Uterus (tissue), 4 donors: ENCODE results near the gene RUNDC3A. TPM values are rescaled to one million over a fixed set of nuclear protein-coding genes. Genes with fewer than 3 reads are reported as not detected.

Experiments
- DNase-seq, 2 donors: peaks; one replicate each; pipeline ENCODE4 v3.0.0-alpha.2; 2019 to 2020
- H3K27ac ChIP-seq, 2 donors: fragments of 200-600 bp; sonication (generic); 1 replicate in 1 of 2; 2 replicates in 1 of 2; pipeline ENCODE4 v1.5.1; 2016 to 2018
- H3K27me3 ChIP-seq, 2 donors: fragments of 200-600 bp; sonication (generic); one replicate each; pipeline ENCODE4 v1.5.1; 2018 to 2019; ENCODE audit warnings: control low read depth in 1 of 2
- H3K36me3 ChIP-seq, 2 donors: fragments of 200-600 bp; sonication (generic); one replicate each; pipeline ENCODE4 v1.5.1; 2019; ENCODE audit warnings: control low read depth in 1 of 2
- H3K4me1 ChIP-seq, 2 donors: fragments of 200-600 bp; sonication (generic); one replicate each; pipeline ENCODE4 v1.5.1; 2018 to 2019; ENCODE audit warnings: control low read depth in 1 of 2
- H3K4me3 ChIP-seq, 2 donors: fragments of 200-600 bp; sonication (generic); 1 replicate in 1 of 2; 2 replicates in 1 of 2; pipeline ENCODE4 v1.5.1; 2018 to 2019; ENCODE audit warnings: mild to moderate bottlenecking in 1 of 2
- H3K9me3 ChIP-seq, 2 donors: fragments of 200-600 bp; sonication (generic); one replicate each; pipeline ENCODE4 v1.5.1; 2019; ENCODE audit warnings: control low read depth in 1 of 2
- CTCF ChIP-seq, 4 experiments: fragments of 200-600 bp in 2 of 4; fragments of 450-650 bp in 2 of 4; sonication (generic) in 2 of 4; IDR thresholded peaks; one replicate each; pipeline ENCODE4 v1.5.1; 2016 to 2019; ENCODE audit warnings: antibody characterized with exemption in 4 of 4, mild to moderate bottlenecking in 2 of 4, moderate library complexity in 1 of 4
- POLR2A ChIP-seq, 2 donors: fragments of 450-650 bp; IDR thresholded peaks; one replicate each; pipeline ENCODE4 v1.6.1; 2016; ENCODE audit warnings: antibody characterized with exemption in 2 of 2, mild to moderate bottlenecking in 1 of 2, moderate library complexity in 1 of 2
- intact Hi-C: fragments of 100-400 bp; cut with DNase I; formaldehyde crosslinking; loops from one replicate; pipeline ENCODE4 v1.15.1; 2023; ENCODE audit warnings: low total_unique reads
- total RNA-seq, 4 donors: library from RNA; depleted of rRNA in 3 of 4; stranded (reverse); fragments of >200 nt in 3 of 4; gene quantifications; one replicate each; pipeline versions ENCODE4 v1.1.0 to v1.2.4, GENCODE V29; 2014 to 2023
- donor health status: DM: yes; HTN: yes; CAD: no.

Gene RUNDC3A
- total RNA-seq, 4 donors from 2014 or later: 0.69 TPM; not detected in 3

- H3K4me3 ChIP-seq: no peak overlapping the region
- no peak for DNase-seq
- intact Hi-C loops: no loop called here
Measured at GRCh38 chr17:44348988-44349364, 40.6 kb downstream of the RUNDC3A start.

DNA sequence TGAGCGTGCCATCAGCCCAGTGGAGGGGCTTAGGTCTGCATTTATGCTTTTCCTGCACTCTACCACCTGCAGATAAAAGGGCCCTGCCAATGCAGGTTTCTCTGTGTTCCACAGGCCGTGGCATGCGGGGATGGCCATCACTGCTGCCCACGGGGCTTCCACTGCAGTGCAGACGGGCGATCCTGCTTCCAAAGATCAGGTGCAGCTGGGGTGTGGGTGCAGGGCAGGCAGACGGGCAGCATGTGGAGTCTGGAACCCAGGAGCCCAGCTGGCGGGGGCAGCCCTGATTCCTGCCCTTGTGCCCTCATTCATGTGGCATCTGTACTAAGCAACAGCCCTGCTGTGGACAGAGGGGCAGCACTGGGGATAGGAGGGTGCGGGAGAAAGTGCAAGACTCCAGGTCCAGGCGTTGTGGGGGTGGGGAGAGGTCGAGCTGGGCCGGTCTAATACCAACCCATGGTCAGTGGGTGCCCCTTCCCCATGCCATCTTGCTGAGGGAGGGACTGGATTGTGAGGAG is 41.2 kb downstream of the RUNDC3A start:
- no peaks in the 10 kb centered on the region for H3K36me3 ChIP-seq
- DNase-seq: no peak

More at GRCh38 chr17:44348988-44349364, 40.6 kb downstream of the RUNDC3A start:
- no peaks in the 10 kb centered on the region for H3K36me3 ChIP-seq
- no peak for TF ChIP-seq CTCF (IDR thresholded peaks at IDR 0.05)
- no peak for TF ChIP-seq POLR2A (IDR thresholded peaks at IDR 0.05)
- no peaks in the 10 kb centered on the region for H3K27me3 ChIP-seq
- H3K27ac ChIP-seq: no peak overlapping the region
- H3K9me3 ChIP-seq: no peaks in the 10 kb centered on the region
- H3K4me1 ChIP-seq: no peaks in the 10 kb centered on the region

GRCh38 chr17:44350733-44351226 is 42.4 kb downstream of the RUNDC3A start:
- H3K27me3 ChIP-seq: no peaks in the 10 kb centered on the region
- peak in 1 of 2 donors; percentile 47 for DNase-seq
- TF ChIP-seq POLR2A (IDR thresholded peaks at IDR 0.05) (no peak), CTCF (IDR thresholded peaks at IDR 0.05) (peak; percentile 32 to 64 (median 55))
- no peaks in the 10 kb centered on the region for H3K9me3 ChIP-seq
- no peak overlapping the region for H3K4me3 ChIP-seq
- intact Hi-C loops: no loop called here
- no peaks in the 10 kb centered on the region for H3K36me3 ChIP-seq
- no peaks in the 10 kb centered on the region for H3K4me1 ChIP-seq
- H3K27ac ChIP-seq: no peak overlapping the region

More for the DNA sequence above, 41.2 kb downstream of the RUNDC3A start:
- TF ChIP-seq POLR2A (IDR thresholded peaks at IDR 0.05) (no peak), CTCF (IDR thresholded peaks at IDR 0.05) (no peak)
- Histone ChIP-seq H3K4me1 (no peaks in the 10 kb centered on the region), H3K27me3 (no peaks in the 10 kb centered on the region), H3K9me3 (no peaks in the 10 kb centered on the region), H3K27ac (no peak overlapping the region), H3K4me3 (no peak overlapping the region)
- intact Hi-C loops: no loop called here

DNA sequence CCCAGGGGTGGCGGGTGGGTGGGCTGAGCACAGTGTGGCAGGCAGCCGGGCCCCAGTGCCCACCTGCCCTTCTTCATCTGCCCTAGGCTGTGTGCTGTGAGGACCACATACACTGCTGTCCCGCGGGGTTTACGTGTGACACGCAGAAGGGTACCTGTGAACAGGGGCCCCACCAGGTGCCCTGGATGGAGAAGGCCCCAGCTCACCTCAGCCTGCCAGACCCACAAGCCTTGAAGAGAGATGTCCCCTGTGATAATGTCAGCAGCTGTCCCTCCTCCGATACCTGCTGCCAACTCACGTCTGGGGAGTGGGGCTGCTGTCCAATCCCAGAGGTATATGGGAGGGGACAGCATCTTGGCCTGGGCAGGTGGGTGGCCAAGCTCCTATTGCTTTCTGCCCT is 43.1 kb downstream of the RUNDC3A start:
- no peak overlapping the region for H3K4me3 ChIP-seq
- intact Hi-C loops: no loop called here
- no peak for DNase-seq
- H3K36me3 ChIP-seq: no peaks in the 10 kb centered on the region
- H3K27me3 ChIP-seq: no peaks in the 10 kb centered on the region
- H3K4me1 ChIP-seq: no peaks in the 10 kb centered on the region
- no peak for TF ChIP-seq CTCF (IDR thresholded peaks at IDR 0.05)
- no peak for TF ChIP-seq POLR2A (IDR thresholded peaks at IDR 0.05)
- H3K27ac ChIP-seq: no peak overlapping the region
- H3K9me3 ChIP-seq: no peaks in the 10 kb centered on the region

DNA sequence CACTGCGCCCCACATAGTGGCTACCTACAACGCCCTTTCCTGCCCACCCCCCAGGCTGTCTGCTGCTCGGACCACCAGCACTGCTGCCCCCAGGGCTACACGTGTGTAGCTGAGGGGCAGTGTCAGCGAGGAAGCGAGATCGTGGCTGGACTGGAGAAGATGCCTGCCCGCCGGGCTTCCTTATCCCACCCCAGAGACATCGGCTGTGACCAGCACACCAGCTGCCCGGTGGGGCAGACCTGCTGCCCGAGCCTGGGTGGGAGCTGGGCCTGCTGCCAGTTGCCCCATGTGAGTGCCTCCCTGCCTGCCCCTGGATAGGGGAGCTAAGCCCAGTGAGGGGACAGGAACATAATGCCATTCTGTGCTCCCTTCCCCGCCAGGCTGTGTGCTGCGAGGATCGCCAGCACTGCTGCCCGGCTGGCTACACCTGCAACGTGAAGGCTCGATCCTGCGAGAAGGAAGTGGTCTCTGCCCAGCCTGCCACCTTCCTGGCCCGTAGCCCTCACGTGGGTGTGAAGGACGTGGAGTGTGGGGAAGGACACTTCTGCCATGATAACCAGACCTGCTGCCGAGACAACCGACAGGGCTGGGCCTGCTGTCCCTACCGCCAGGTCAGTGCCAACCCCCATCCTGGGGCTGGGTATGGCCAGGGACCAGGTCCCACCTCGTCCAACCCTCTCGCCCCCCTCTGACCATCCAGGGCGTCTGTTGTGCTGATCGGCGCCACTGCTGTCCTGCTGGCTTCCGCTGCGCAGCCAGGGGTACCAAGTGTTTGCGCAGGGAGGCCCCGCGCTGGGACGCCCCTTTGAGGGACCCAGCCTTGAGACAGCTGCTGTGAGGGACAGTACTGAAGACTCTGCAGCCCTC is 43.8 kb downstream of the RUNDC3A start:
- Histone ChIP-seq H3K27me3 (no peaks in the 10 kb centered on the region), H3K36me3 (no peaks in the 10 kb centered on the region), H3K9me3 (no peaks in the 10 kb centered on the region), H3K4me3 (no peak overlapping the region), H3K27ac (no peak overlapping the region), H3K4me1 (no peaks in the 10 kb centered on the region)
- intact Hi-C loops: no loop called here
- TF ChIP-seq CTCF (IDR thresholded peaks at IDR 0.05) (no peak), POLR2A (IDR thresholded peaks at IDR 0.05) (no peak)
- DNase-seq: peak in 1 of 2 donors; percentile 20
